ENCODE results near the gene UNC5C.

Gene UNC5C

GRCh38 chr4:95388911-95389310 lies 159.9 kb downstream of the UNC5C start:
- DNase-seq: no peak

- no peak for DNase-seq
Observed at GRCh38 chr4:95387719-95388118, 161.1 kb downstream of the UNC5C start.

GRCh38 chr4:95386410-95386809 lies 162.4 kb downstream of the UNC5C start:
- DNase-seq: no peak

- no peak for DNase-seq
Observed at GRCh38 chr4:95381843-95382580, 166.8 kb downstream of the UNC5C start.

- DNase-seq: no peak
Observed at GRCh38 chr4:95379633-95380032, 169.1 kb downstream of the UNC5C start.

GRCh38 chr4:95377366-95377900 lies 171.3 kb downstream of the UNC5C start:
- DNase-seq: no peak

- no peak for DNase-seq
Observed at GRCh38 chr4:95371476-95372224, 177.1 kb downstream of the UNC5C start.

GRCh38 chr4:95367824-95368223 lies 180.9 kb downstream of the UNC5C start:
- no peak for DNase-seq

GRCh38 chr4:95363966-95364365 lies 184.8 kb downstream of the UNC5C start:
- no peak for DNase-seq

- DNase-seq: no peak
Observed at GRCh38 chr4:95363559-95363925, 185.2 kb downstream of the UNC5C start.

- peak; percentile 3 for DNase-seq
Observed at GRCh38 chr4:95362906-95363558, 185.7 kb downstream of the UNC5C start.

- no peak for DNase-seq
Observed at GRCh38 chr4:95362066-95362465, 186.7 kb downstream of the UNC5C start.

- DNase-seq: no peak
Observed at GRCh38 chr4:95361696-95361965, 187.1 kb downstream of the UNC5C start.

GRCh38 chr4:95360906-95361695 lies 187.7 kb downstream of the UNC5C start:
- no peak for DNase-seq

- no peak for DNase-seq
Observed at GRCh38 chr4:95360256-95360903, 188.4 kb downstream of the UNC5C start.

GRCh38 chr4:95358421-95358820 lies 190.4 kb downstream of the UNC5C start:
- DNase-seq: no peak

GRCh38 chr4:95355021-95355420 lies 193.8 kb downstream of the UNC5C start:
- DNase-seq: no peak

GRCh38 chr4:95348418-95348817 lies 200.4 kb downstream of the UNC5C start:
- DNase-seq: no peak

GRCh38 chr4:95343235-95343634 lies 205.5 kb downstream of the UNC5C start:
- no peak for DNase-seq

GRCh38 chr4:95340191-95340590 lies 208.6 kb downstream of the UNC5C start:
- no peak for DNase-seq

- DNase-seq: no peak
Observed at GRCh38 chr4:95325665-95326064, 223.1 kb downstream of the UNC5C start.

- no peak for DNase-seq
Observed at GRCh38 chr4:95319169-95319568, 229.6 kb downstream of the UNC5C start.

- DNase-seq: no peak
Observed at GRCh38 chr4:95318483-95318882, 230.3 kb downstream of the UNC5C start.
